ENCODE data around the gene RPUSD2. TPM values are rescaled to one million over a fixed set of nuclear protein-coding genes. Genes with fewer than 3 reads are reported as not detected.

RPUSD2 gene
- total RNA-seq (2014; rRNA removed; shearing (Covaris generic)), result 23.3 and 25.5 TPM in 2 replicates
- polyA plus RNA-seq (2016; fragmentation: Nextera tagmentation; extraction: Ambion mirVana), result 21.2 and 22.0 TPM in 2 replicates
- long read RNA-seq, transcript RPUSD2-201 (3 exons, 2,358 nt), result major isoform, 23 of 25 reads
- long read RNA-seq, partial matches to known transcripts, result 1 of 25 reads
- long read RNA-seq, other reads (novel, unspliced or antisense), result 0 of 25 reads

DNA sequence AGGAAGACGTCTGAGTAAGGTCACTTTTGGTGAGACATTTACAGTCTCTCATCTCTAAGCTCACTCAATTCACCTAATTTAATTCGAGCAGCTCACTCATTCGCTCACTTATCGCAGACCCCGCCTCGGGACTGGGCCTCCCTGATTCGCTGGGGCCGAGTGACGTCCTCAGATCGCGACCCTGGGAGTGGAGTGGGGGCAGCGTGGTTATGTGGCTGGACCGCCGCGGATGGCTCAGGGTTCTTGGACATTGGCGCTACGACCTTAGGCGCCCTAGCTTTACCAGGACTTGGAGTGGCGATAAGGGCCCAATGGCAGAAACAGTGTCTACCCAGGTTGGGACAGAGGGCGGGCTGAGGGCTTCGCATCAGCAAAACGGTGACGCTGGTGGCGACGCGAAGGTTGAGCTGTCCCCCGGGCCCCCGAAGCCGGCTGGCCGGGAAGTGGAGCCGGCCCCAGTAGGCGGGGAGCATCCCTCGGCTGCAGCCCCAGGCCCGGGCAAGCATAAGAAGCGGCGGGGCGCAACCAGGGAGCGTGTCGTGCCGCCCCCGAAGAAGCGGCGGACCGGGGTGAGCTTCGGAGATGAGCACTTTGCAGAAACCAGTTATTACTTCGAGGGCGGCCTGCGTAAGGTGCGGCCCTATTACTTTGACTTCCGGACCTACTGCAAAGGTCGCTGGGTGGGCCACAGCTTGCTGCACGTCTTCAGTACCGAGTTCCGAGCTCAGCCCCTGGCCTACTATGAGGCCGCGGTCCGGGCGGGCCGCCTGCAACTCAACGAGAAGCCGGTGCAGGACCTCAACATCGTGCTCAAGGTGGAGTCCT, at the start of gene RPUSD2:
Gene RPUSD2, plus strand, starts transcription at position 171 of the 825 bp plus-strand sequence. Its CDS starts 39 bp downstream, at position 210.
- H4K20me1 ChIP-seq (replicated peaks; ENCODE audit: insufficient read depth), result peaks cover 9% of the 10 kb centered on the region
- ATAC-seq, result peak; percentile 71

GRCh38 chr15:40523611-40524010, 45.5 kb upstream of the RPUSD2 start:
- Histone ChIP-seq H3F3A (replicated peaks; ENCODE audit: low read depth) (no peaks in the 10 kb centered on the region), H3K4me3 (no peak overlapping the region), H3K4me2 (no peak overlapping the region), H4K20me1 (replicated peaks; ENCODE audit: insufficient read depth) (no peaks in the 10 kb centered on the region), H3K27ac (ENCODE audit: low read depth) (no peak overlapping the region), H3K79me2 (replicated peaks; ENCODE audit: insufficient read depth) (no peaks in the 10 kb centered on the region), H3K9me2 (ENCODE audit: insufficient read depth) (no peaks in the 10 kb centered on the region), H3K4me1 (ENCODE audit: insufficient read depth) (no peaks in the 10 kb centered on the region), H2AFZ (no peak overlapping the region), H3K27me3 (ENCODE audit: insufficient read depth) (no peaks in the 10 kb centered on the region), H3K36me3 (ENCODE audit: insufficient read depth) (no peaks in the 10 kb centered on the region)
- peaks cover 3% of the 10 kb centered on the region for H3K27me3 Mint-ChIP-seq (ENCODE audit: insufficient read depth, low read depth, poor library complexity)
- no peaks in the 10 kb centered on the region for H3K36me3 Mint-ChIP-seq (ENCODE audit: low read depth)
- H3K27ac Mint-ChIP-seq, result no peak overlapping the region
- no peak overlapping the region for H3K4me3 Mint-ChIP-seq
- H3K9me3 Mint-ChIP-seq, result no peaks in the 10 kb centered on the region
- TF ChIP-seq ZNF331 (CRISPR knock-in tag; IDR thresholded peaks at IDR 0.05; ENCODE audit: low read depth), result no peak
- no peak for TF ChIP-seq ZNF114 (CRISPR knock-in tag; IDR thresholded peaks at IDR 0.05)
- TF ChIP-seq ETS1 (IDR thresholded peaks at IDR 0.05), result no peak
- no peak for TF ChIP-seq JUNB (IDR thresholded peaks at IDR 0.05; ENCODE audit: unreplicated experiment)
- TF ChIP-seq POLR2AphosphoS5 (IDR thresholded peaks at IDR 0.05; ENCODE audit: low read depth), result no peak
- no peak for TF ChIP-seq REST (IDR thresholded peaks at IDR 0.05; ENCODE audit: unreplicated experiment)
- no peak for TF ChIP-seq STAT1 (IDR thresholded peaks at IDR 0.05; ENCODE audit: unreplicated experiment)
- TF ChIP-seq, protein P1, sequence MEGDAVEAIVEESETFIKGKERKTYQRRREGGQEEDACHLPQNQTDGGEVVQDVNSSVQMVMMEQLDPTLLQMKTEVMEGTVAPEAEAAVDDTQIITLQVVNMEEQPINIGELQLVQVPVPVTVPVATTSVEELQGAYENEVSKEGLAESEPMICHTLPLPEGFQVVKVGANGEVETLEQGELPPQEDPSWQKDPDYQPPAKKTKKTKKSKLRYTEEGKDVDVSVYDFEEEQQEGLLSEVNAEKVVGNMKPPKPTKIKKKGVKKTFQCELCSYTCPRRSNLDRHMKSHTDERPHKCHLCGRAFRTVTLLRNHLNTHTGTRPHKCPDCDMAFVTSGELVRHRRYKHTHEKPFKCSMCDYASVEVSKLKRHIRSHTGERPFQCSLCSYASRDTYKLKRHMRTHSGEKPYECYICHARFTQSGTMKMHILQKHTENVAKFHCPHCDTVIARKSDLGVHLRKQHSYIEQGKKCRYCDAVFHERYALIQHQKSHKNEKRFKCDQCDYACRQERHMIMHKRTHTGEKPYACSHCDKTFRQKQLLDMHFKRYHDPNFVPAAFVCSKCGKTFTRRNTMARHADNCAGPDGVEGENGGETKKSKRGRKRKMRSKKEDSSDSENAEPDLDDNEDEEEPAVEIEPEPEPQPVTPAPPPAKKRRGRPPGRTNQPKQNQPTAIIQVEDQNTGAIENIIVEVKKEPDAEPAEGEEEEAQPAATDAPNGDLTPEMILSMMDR (conservative IDR thresholded peaks at IDR 0.05; ENCODE audit: low read depth in 2 of 2), result no peak
- TF ChIP-seq EZH2 (IDR thresholded peaks at IDR 0.05; ENCODE audit: low read depth, unreplicated experiment), result no peak
- no peak for TF ChIP-seq EZH2phosphoT487 (IDR thresholded peaks at IDR 0.05; ENCODE audit: unreplicated experiment)
- TF ChIP-seq NANOG (IDR thresholded peaks at IDR 0.05; ENCODE audit: borderline replicate concordance), result no peak
- ATAC-seq (no peak), DNase-seq (ENCODE audit: low spot score) (no peak)
- H3K4me1 Mint-ChIP-seq, result peaks cover 3% of the 10 kb centered on the region; the same call in 1 of the 3 replicates

More for the DNA sequence above, at the start of gene RPUSD2:
- Mint-ChIP-seq H3K27me3 (ENCODE audit: insufficient read depth, low read depth, poor library complexity) (peaks cover 11% of the 10 kb centered on the region), H3K27ac (peak within 1 kb of the TSS; percentile 91), H3K4me3 (peak within 1 kb of the TSS; percentile 97), H3K9me3 (no peaks in the 10 kb centered on the region), H3K36me3 (ENCODE audit: low read depth) (peaks cover 27% of the 10 kb centered on the region), H3K4me1 (peaks cover 27% of the 10 kb centered on the region)
- Histone ChIP-seq H3K4me2 (peak within 1 kb of the TSS; percentile 95), H3K4me3 (peak within 1 kb of the TSS; percentile 95), H3K36me3 (ENCODE audit: insufficient read depth) (peaks cover 7% of the 10 kb centered on the region; the same call in 1 of the 2 replicates), H3K4me1 (ENCODE audit: insufficient read depth) (peaks cover 18% of the 10 kb centered on the region), H3F3A (replicated peaks; ENCODE audit: low read depth) (no peaks in the 10 kb centered on the region), H3K27ac (ENCODE audit: low read depth) (peak within 1 kb of the TSS; percentile 26; the same call in 1 of the 2 replicates), H3K27me3 (ENCODE audit: insufficient read depth) (no peaks in the 10 kb centered on the region), H3K79me2 (replicated peaks; ENCODE audit: insufficient read depth) (peaks cover 21% of the 10 kb centered on the region), H2AFZ (peak within 1 kb of the TSS; percentile 85), H3K9me2 (ENCODE audit: insufficient read depth) (no peaks in the 10 kb centered on the region)
- DNase-seq (ENCODE audit: low spot score), result peak; percentile 98
- TF ChIP-seq ETS1 (IDR thresholded peaks at IDR 0.05) (no peak; the same call in 1 of the 2 replicates), STAT1 (IDR thresholded peaks at IDR 0.05; ENCODE audit: unreplicated experiment) (no peak), POLR2AphosphoS5 (IDR thresholded peaks at IDR 0.05; ENCODE audit: low read depth) (peak; percentile 97), CREB1 (CRISPR knock-in tag; IDR thresholded peaks at IDR 0.05; ENCODE audit: low read depth) (peak; percentile 97)
